GM23248 (cell line): Measurements from ENCODE around the gene SLC1A2.

Experiments used
- EZH2 ChIP-seq: fragments of 200-600 bp; sonication (generic); IDR thresholded peaks from 2 replicates; pipeline ENCODE4 v1.6.1; 2018; ENCODE audit warnings: antibody characterized with exemption, mild to moderate bottlenecking; ENCODE audit not compliant: insufficient read depth, poor library complexity, severe bottlenecking
- EZH2phosphoT487 ChIP-seq: fragments of 200-600 bp; sonication (generic); IDR thresholded peaks from 2 replicates; pipeline ENCODE4 v1.6.1; 2018; ENCODE audit warnings: antibody characterized with exemption, moderate library complexity, mild to moderate bottlenecking, low read depth; ENCODE audit not compliant: insufficient read depth

- no peak for TF ChIP-seq EZH2
- no peak for TF ChIP-seq EZH2phosphoT487
Observed at GRCh38 chr11:35250621-35251020, 168.7 kb downstream of the SLC1A2 start.
